HCT116 (cell line): Measurements from ENCODE around the gene IL20.

Experiments used
- POLR2AphosphoS5 ChIP-seq: IDR thresholded peaks from 2 replicates; pipeline ENCODE4 v1.6.1; 2011; ENCODE audit warnings: mild to moderate bottlenecking, low read depth, low read length, moderate library complexity
- TCF7L2 ChIP-seq: IDR thresholded peaks from 2 replicates; pipeline ENCODE4 v1.7.0; 2011; ENCODE audit warnings: borderline replicate concordance, inconsistent platforms; ENCODE audit not compliant: insufficient read depth, insufficient read length; ENCODE audit errors: extremely low read depth

- TF ChIP-seq POLR2AphosphoS5: no peak
- no peak for TF ChIP-seq TCF7L2
Measured at GRCh38 chr1:206907304-206907991, 42.0 kb downstream of the IL20 start.
